GM12801 (cell line): ENCODE data around the gene PKDCC.

Experiments
- CTCF ChIP-seq: IDR thresholded peaks from one replicate; pipeline ENCODE4 v1.5.1; 2011; ENCODE audit warnings: control low read depth; ENCODE audit not compliant: insufficient read length; ENCODE audit errors: extremely low read depth

The PKDCC gene

GRCh38 chr2:42025151-42025582, 22.7 kb upstream of the PKDCC start:
- TF ChIP-seq CTCF: no peak

GRCh38 chr2:42026272-42026671, 21.5 kb upstream of the PKDCC start:
- no peak for TF ChIP-seq CTCF

DNA sequence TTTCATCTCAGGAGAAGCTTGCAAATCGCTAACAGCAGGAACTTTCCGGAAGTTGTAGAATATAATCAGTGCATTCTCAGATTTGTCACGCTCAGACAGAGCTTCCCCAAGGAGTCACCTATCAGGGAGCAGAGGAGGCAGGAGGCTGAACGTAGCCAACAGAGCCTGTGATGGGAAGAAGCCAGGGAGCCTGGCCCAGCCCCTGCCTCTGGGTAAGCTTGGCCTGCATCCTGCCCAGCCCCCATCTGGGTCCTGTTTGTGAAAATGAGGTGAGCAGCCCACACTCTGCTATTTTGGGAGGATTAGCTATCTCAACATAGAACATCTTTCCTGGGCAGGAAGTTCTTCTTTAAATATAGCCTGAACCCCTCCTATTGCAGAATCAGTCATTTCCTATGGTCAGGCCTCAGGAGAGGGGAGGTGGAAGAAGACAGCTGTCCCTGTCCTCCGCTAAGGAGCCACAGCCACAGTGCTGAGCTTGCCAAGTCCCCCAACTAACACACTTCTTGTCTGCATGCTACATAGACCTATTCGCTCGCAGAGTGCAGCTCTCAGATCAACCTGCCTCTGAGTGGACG, 19.2 kb upstream of the PKDCC start:
- TF ChIP-seq CTCF: no peak

DNA sequence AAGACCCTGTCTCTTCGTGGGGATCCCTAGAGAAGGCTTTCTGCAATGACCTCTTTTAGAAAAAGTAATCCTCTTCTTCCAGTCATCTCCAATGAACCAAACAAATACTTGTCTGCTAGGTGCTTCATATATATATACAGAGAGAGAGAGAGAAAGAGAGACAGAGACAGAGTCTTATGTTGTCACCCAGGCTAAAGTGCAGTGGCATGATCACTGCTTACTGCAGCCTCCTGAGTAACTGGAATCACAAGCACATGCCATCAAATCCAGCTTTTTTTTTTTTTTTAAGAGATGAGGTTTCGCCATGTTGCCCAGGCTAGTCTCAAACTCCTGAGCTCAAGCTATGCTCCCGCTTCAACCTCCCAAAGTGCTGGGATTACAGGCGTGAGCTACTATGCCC, 18.6 kb upstream of the PKDCC start:
- no peak for TF ChIP-seq CTCF

DNA sequence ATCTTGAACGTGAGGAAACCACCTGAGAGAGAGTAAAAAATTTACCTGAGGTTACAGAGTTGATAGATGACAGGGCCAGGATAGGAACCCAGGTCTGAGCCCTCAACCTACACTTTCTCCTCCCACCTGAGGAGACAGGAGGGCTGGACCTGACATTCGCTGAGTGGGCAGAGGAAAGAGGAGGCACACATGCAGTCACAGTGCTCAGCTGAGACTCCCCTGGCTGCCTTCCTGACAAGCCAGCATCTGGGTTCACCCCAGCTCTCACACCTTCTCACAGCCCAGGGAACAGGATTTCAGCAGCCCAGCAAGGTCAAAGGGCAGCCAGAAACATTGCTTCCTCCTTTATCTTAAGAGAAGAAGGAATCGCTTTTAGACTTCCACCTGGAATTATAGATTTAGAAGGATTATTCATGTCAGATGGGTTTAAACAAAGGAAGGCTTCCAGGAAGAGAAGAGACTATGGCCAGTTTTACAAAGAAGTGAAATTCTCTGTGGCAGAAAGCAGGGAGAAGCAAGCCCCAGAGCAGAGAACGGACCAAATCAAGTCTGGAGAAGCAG, 18.1 kb upstream of the PKDCC start:
- no peak for TF ChIP-seq CTCF

- no peak for TF ChIP-seq CTCF
Observed at GRCh38 chr2:42030200-42030759, 17.5 kb upstream of the PKDCC start.

DNA sequence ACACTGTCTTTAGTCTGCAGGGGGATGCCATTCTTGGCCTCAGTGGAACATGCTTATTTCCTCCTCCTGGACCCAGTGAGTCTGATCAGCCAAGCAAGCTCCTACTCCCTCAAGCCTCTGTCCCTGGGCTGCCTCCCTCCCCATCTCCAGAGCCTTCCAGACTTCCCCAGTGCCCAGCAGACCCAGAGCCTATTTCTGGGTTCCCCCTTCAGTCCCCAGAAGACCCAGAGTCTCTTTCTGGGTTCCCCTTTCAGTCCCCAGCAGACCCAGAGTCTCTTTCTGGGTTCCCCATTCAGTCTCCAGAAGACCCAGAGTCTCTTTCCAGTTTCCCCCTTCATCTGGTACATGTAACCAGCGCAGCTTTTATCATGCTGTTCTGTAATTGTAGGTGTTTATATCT, 17.0 kb upstream of the PKDCC start:
- TF ChIP-seq CTCF: no peak
